ENCODE data around the gene SORCS2. TPM values are rescaled to one million over a fixed set of nuclear protein-coding genes. Genes with fewer than 3 reads are reported as not detected.

Gene SORCS2
- total and polyA plus RNA-seq, 12 donors: 0.25 to 5.4 (median 2.2) TPM

DNA sequence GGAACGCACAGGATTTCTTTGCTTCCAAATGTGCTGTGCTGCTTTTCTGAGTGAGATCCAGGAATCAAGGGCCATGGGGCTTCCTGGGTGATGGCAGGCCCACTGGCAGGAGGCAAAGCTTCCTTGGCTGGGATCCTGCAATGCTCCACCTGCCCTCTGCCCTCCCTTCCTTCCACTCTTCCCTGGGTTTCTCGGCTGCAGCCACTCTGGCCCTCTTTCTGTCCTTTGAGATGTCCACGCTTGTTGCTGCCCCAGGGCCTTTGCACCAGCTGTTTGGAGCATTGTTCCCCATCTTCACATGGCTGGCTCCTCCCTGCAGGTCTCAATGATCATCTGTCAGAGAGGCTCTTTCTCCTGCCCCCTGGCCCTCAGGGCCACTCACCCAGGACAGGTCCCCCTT lies 163.5 kb downstream of the SORCS2 start:
- no peak for DNase-seq
- Histone ChIP-seq H3K36me3 (no peaks in the 10 kb centered on the region), H3K4me1 (peaks cover 0 to 23% (median 8%) of the 10 kb centered on the region in 9 donors), H3K4me3 (no peak overlapping the region), H3K27ac (no peak overlapping the region), H3K9me3 (no peaks in the 10 kb centered on the region), H3K27me3 (no peaks in the 10 kb centered on the region)
- ATAC-seq: no peak
- TF ChIP-seq, protein P1, sequence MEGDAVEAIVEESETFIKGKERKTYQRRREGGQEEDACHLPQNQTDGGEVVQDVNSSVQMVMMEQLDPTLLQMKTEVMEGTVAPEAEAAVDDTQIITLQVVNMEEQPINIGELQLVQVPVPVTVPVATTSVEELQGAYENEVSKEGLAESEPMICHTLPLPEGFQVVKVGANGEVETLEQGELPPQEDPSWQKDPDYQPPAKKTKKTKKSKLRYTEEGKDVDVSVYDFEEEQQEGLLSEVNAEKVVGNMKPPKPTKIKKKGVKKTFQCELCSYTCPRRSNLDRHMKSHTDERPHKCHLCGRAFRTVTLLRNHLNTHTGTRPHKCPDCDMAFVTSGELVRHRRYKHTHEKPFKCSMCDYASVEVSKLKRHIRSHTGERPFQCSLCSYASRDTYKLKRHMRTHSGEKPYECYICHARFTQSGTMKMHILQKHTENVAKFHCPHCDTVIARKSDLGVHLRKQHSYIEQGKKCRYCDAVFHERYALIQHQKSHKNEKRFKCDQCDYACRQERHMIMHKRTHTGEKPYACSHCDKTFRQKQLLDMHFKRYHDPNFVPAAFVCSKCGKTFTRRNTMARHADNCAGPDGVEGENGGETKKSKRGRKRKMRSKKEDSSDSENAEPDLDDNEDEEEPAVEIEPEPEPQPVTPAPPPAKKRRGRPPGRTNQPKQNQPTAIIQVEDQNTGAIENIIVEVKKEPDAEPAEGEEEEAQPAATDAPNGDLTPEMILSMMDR (IDR thresholded peaks at IDR 0.05): no peak
- intact Hi-C loops (cut with DNase I): no loop called here
- WGBS, 2 donors: 68 to 79% methylated on average over 3 of the region's 3 CpGs

DNA sequence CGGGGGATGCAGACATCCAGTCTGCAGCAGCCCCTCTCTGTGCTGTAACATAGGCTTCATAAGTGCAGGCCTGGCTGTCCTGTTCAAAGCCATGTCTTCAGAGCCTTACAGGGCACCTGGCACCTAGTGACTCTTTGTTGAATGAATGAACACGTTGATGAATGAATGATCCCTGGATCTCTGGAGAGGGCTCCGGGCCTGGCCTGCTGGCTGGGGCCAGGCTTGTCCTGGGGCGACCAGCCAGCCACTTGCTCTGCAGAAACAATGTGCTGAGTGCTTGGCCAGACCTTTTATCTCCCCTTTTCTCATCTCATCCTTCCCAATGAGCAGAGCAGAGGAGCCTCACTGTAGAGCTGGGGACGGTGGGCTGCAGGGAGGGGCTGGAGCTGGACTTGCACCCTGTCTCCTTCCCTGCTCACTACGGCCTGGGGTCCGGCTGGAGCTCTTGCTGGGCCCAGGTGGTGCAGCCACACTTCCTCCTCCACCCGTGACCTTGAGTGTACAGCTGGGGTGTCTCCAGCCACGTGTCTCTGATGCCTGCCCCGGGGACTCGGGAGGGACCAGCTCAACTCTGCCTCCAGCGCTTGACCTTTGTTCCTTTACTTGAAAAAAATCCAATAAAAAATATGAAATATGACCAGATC lies 164.5 kb downstream of the SORCS2 start:
- 60 to 68% methylated on average over 12 of the region's 12 CpGs for WGBS, 2 donors
- peak in 1 of 8 donors; percentile 20 for ATAC-seq
- H3K4me3 ChIP-seq: no peak overlapping the region
- peak overlapping the region in 1 of 10 donors; percentile 39 for H3K27ac ChIP-seq
- H3K27me3 ChIP-seq: no peaks in the 10 kb centered on the region
- H3K4me1 ChIP-seq: peaks cover 0 to 33% (median 15%) of the 10 kb centered on the region in 9 donors
- intact Hi-C loops (cut with DNase I): no loop called here
- DNase-seq: no peak
- H3K36me3 ChIP-seq: no peaks in the 10 kb centered on the region
- TF ChIP-seq, protein P1 (IDR thresholded peaks at IDR 0.05): no peak
- no peaks in the 10 kb centered on the region for H3K9me3 ChIP-seq

DNA sequence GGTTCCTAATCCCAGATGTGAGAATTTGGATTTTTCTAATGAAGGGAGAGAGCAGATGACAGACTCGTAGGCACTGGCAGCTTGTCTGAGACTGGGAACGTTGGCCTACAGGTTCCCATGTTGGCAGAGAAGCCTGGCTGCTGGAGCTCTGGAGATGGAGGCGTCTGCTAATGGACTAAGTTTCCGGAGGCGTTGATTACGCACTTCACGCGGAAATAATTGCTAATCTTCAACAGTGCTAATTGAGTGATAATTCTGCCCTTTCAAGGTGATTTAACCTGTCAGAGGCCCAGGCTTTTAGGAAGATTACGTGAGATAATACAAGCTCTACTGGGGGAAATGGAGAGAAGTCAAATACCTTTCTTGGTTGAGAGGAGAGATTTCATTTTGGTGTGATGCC lies 165.0 kb downstream of the SORCS2 start:
- no peaks in the 10 kb centered on the region for H3K27me3 ChIP-seq
- intact Hi-C loops (cut with DNase I): no loop called here
- H3K4me1 ChIP-seq: peaks cover 0 to 35% (median 18%) of the 10 kb centered on the region in 9 donors
- no peak for ATAC-seq
- no peak overlapping the region for H3K4me3 ChIP-seq
- H3K9me3 ChIP-seq: no peaks in the 10 kb centered on the region
- H3K27ac ChIP-seq: peak overlapping the region in 1 of 10 donors; percentile 39
- H3K36me3 ChIP-seq: no peaks in the 10 kb centered on the region
- 53 to 62% methylated on average over 9 of the region's 9 CpGs for WGBS, 2 donors
- DNase-seq: no peak
- TF ChIP-seq, protein P1 (IDR thresholded peaks at IDR 0.05): no peak

DNA sequence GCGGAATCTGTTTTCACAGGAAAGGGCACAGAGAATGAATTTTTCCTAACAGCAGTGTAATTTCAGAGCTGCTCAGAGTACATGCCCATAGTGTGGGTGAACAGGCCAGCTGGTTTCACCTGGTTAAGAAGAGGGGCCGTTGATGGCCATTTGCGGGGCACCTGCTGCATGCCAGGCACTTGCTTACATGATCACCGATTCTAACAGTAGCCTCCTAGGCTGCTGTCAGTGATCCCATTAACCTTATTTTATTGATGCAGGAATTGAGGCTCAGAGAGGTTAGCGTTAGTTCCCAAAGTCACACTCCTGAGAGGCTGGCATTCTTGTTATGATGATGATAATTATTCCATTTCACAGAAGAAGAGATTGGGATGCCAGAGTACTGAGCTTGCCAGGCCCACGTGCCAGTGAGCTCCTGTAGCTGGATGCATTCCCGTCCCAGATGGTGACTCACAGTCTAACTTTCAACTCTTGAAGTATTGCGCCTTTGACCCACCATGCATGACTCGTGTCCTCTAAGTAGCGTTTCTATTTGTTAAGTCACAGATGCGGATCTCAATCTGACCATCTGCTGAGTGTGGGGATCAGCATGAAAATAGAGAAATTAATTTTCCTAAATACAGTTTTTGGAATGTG lies 165.9 kb downstream of the SORCS2 start:
- H3K9me3 ChIP-seq: no peaks in the 10 kb centered on the region
- WGBS, 2 donors: 55 to 58% methylated on average over 11 of the region's 11 CpGs
- no peaks in the 10 kb centered on the region for H3K27me3 ChIP-seq
- H3K4me1 ChIP-seq: peaks cover 0 to 35% (median 18%) of the 10 kb centered on the region in 9 donors
- TF ChIP-seq, protein P1 (IDR thresholded peaks at IDR 0.05): no peak
- no peak overlapping the region for H3K4me3 ChIP-seq
- ATAC-seq: peak; percentile 62 to 91 (median 83)
- H3K36me3 ChIP-seq: no peaks in the 10 kb centered on the region
- intact Hi-C loops (cut with DNase I): no loop called here
- DNase-seq: peak; percentile 43 to 71
- no peak overlapping the region for H3K27ac ChIP-seq
